Measurements from ENCODE around the gene PARP8.

GRCh38 chr5:50863534-50864170, 197.2 kb downstream of the PARP8 start:
- TF ChIP-seq CTCF (conservative IDR thresholded peaks at IDR 0.05) = no peak
- no peak for TF ChIP-seq ZFX (IDR thresholded peaks at IDR 0.05)

All from C4-2B (cell line).